HG02981 (cell line): ENCODE results near the gene CREB3L4.
"Not testable (repeated sequence)": the region's sequence is repeated elsewhere in the genome, so short reads cannot be mapped to it uniquely, and the experiment has no call there.

Experiments
- ATAC-seq: cut with Tn5 transposase; IDR thresholded peaks from one replicate; pipeline ENCODE4 v1.9.1; 2021; ENCODE audit warnings: mild to moderate bottlenecking, moderate library complexity; ENCODE audit not compliant: unreplicated experiment

The CREB3L4 gene

GRCh38 chr1:153958111-153958960, 9.4 kb upstream of the CREB3L4 start, which contains the start of gene CRTC2:
Gene CRTC2 (minus strand): TSS chr1:153958612. CDS start chr1:153958497, 115 bp downstream.
- ATAC-seq: peak; percentile 81

GRCh38 chr1:153958961-153959260, 8.8 kb upstream of the CREB3L4 start:
- ATAC-seq: no peak

DNA sequence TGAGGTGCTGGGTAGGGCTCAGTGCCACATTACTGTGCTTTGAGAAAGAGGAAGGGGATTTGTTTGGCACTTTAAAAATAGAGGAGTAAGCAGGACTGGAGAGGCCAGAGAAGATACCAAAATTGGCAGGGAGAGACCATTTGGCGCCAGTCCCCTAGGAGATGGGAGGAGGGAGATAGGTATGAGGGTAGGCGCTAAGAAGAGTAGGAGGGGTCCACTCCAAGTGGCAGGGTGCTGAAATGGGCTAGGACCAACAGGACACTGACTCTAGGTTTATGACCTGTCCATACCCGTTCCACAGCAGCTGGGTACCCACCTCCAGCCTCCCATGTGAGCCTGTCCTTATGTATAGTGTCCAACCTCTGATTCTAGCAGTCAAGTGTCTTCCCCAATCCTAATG, 8.2 kb upstream of the CREB3L4 start:
- ATAC-seq: no peak

DNA sequence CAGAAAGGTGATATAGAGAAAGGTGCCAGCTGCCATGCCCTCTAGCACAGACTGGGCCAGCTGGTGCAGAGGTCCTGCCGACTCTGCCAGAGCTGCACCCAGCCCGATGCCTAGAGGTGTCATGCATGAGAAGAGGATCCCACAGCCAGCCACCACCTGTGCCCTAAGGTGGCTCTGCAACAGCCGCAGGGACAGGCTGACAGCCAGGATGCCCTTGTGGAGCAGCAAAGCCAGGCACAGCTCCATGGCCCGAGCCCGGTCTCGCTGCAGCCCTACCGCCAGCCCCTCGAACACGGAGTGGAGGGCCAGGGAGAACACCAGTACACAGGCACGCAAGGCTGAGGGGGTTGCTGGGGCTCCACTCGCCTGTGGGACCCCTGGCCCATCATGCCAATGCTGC, 7.5 kb upstream of the CREB3L4 start:
- ATAC-seq: no peak

- ATAC-seq: no peak
These were observed 6.3 kb upstream of the CREB3L4 start for GRCh38 chr1:153961421-153961820.

DNA sequence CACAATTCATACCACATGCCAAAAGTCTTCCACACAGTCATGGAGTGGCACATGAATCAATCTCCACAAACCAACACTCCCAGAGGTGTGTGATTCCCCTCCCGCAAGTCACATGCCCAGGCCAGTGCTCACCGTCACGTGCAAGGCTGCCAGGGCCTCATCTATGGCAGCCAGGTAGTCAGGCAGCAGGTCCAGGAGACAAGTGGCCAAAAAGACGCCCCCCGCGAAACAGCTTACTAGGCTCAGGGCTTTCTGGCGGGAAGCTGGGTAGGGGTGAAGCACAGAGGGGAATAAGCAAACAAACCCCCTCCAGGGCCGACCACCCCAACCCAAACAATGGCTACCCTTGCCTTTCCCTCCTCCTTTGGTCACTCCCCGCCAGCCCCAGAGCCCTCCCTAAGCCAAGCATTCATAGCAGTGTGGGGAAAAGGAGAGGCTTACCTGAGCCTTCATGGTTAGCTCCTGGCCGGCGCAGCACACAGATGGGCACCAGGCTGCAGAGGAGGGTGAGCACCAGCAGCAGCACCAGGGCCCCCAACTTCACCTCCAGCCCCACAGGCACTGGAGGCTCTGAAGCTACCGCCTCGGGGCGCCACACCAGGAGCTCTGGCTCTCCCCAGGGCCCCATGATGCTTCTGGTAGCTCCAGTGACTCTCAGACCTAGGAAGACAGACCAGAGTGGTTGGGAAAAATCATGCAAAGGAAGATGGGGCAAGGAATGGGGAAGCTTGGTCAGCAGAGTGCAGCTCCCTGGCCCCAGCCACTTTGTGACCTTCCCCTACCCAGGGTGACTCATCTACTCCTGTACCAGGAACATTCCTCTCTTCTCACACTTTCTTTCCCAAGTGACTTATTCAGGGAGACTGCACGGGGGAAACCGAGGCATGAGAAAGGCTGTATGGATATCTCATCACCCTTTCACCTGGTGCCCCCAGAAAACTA, 5.3 kb upstream of the CREB3L4 start:
- ATAC-seq: no peak

- ATAC-seq: peak; percentile 42
These were observed 4.5 kb upstream of the CREB3L4 start, which contains the start of gene SLC39A1 for GRCh38 chr1:153963030-153963849. Gene SLC39A1 (minus strand): TSS chr1:153963537. CDS start chr1:153962715, 822 bp downstream.

DNA sequence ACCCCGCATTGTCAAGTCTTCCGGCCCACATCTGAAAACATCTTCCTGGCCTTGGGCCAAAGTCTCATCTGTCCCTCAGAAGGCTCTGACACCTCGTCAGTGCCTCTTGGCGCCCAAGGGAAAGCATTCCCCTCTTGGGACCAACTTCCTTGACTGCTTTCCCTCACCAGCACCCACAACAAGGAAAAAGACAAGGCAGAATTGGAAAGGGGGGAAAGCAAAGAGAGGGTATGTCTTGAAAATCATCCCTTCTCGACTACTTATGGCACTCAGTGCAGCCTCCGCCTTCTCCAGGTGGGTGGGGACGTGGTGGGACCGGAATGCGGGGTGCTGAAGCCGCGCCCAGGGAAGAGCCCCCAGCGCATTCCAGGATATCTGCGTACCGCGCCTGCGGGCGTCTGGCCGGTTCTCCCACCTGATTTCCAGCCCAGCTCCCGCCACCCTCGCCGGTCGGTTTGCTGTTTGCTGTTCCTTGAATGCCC, 3.8 kb upstream of the CREB3L4 start:
- ATAC-seq: no peak

- no peak for ATAC-seq
These were observed 280 bp downstream of the CREB3L4 start for GRCh38 chr1:153968000-153968363.

DNA sequence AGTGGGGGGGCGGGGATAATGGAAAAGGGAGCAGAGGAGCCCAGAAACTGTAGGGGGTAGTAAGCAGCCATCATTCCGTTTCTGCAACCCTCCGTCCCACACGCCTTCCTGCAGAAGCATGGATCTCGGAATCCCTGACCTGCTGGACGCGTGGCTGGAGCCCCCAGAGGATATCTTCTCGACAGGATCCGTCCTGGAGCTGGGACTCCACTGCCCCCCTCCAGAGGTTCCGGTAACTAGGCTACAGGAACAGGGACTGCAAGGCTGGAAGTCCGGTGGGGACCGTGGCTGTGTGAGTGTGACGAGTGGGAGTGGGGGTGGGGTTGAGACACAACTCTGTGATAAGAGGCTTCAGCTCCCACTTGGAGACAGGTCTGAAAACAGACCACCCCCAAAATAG, 706 bp downstream of the CREB3L4 start:
- no peak for ATAC-seq

- no peak for ATAC-seq
These were observed 1.3 kb downstream of the CREB3L4 start for GRCh38 chr1:153968972-153969371.

- no peak for ATAC-seq
These were observed 2.6 kb downstream of the CREB3L4 start for GRCh38 chr1:153970346-153970745.

- ATAC-seq: no peak
These were observed 5.4 kb downstream of the CREB3L4 start for GRCh38 chr1:153973071-153973470.

GRCh38 chr1:153973525-153973924, 5.8 kb downstream of the CREB3L4 start:
- no peak for ATAC-seq

DNA sequence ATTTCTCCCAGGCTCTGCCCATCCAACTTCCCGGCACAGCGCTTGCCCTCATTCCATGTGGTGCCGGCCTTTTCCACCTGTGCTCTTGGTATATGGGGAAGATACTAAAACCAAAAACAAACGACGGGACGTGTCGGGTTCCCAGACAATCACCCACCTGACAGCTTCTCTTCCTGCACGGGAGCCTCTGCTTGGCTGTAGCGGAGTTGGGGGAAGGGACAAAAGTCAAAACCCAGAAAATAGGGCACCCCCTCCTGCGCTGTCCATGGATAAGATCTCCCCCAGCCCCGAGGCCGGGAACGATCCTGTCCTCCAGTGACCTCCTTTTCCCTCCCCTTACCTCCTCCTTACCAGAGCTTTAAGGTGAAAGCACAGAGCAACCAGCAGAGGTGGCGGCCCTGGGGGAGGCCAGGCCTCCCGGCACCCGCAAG, 9.1 kb downstream of the CREB3L4 start:
- no peak for ATAC-seq

DNA sequence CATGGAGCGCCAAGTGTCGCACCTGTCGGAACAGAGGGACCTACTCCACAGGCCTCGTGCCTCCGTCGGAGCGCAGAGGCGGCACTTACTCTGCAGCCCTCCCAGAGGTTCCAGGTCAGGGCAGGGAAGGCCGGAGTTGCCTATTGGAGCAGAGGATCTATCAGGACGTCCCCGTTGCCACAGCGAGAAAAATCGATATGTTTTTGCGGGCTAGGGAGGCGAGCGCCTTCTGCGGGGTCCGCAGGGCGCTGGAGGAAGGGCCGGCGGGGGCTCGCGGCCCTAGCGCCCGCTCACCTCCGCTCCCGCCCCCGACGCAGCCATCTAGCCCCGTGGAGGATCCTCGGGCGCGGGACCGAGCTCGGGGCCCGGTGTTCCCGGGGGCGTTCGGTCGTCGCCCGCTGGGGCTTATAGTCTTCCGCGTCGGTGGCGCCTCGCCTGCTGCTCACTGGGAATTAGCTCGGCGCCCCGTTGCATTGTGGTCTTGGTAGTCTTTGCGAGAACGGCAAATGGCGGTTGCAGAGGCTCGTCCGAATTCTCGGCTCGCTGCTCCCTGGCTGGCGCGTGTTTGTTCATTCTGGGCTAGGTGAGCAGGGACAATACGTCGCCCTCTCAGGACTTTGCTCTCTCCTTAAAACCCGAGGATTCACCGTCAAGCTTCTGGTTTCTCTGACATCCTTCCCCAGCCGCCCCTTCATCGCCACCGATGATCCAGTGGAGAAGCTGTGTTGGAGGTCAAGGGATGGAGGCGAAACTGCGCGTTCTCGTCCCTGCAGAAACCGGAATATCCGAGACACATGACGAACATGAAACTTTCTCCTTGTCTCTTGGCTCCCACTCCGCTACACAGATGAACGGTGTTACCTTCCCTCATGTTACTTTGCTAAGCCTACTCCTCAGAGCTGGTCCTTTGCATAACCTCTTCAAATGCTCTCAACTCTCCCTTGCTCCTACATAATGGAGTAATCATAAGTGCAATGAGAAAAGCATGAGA, 9.8 kb downstream of the CREB3L4 start, which contains the start of gene JTB:
JTB (minus strand) TSS at position 425 of the 991 bp plus-strand sequence; CDS start at position 3, 422 bp downstream.
- peak; percentile 79 for ATAC-seq

DNA sequence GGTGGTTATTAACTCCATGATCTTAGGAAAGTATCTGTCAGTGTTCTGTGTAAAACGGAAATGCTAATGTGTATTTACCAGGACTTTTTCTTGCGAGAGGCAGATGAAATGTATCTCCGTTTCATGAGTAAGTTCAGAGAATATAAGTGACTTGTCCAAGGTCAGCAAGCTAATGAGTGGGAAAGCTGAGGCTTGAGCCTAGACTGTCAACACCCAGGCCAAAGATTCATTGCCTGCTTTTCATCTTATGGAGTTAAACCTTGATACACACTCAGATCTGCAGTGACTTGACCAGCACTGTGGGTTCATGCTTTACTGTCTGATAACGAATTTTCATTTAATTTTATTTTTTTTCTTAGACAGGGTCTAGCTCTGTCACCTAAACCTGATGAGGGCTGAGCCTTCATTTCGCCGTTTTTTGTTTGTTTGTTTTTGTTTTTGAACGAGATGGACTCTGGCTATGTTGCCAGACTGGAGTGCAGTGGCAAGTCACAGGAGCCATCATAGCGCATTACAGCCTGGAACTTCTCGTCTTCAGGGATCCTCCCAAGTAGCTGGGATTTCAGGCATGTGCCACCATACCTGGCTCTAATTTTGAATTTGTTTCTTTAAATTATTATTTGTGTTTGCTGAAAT, 10.7 kb downstream of the CREB3L4 start:
- ATAC-seq: no peak

DNA sequence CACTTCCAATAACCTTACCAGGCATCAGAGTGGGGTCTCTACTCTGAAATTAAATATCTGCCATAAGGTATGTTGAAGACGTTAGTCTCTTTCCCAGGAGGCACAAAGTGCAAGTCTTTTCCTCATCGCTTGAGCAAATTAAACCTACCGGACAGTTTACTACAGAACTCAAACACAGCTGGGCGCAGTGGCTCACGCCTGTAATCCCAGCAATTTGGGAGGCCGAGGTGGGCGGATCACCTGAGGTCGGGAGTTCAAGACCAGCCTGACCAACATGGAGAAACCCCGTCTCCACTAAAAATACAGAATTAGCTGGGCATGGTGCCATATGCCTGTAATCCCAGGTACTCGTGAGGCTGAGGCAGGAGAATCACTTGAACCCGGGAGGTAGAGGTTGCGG, 11.4 kb downstream of the CREB3L4 start:
- not testable (repeated sequence) for ATAC-seq

DNA sequence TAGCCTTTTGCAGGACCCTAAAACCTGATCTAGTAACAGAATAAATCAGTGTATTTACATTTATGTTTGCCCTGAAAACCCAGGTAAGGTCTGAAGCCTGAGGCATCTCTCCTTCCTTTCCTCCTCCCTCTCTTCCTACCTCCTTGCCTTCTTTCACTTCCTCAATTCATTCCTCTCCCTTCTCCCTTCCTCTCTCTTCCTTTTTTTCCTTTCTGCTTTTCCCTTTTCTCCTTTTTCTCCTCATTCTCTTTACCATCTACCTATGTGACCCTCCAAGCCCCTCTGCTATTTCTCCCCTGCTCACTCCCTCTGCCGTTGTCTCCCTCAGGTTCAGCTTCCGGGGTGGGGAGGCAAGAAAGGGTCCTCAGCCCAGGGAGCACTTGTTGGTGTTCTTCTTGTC, 14.0 kb downstream of the CREB3L4 start:
- ATAC-seq: not testable (repeated sequence)
